C1 segment of cervical spinal cord (tissue), 14 donors: ENCODE data around the gene KHDRBS2.
A peak's percentile ranks its signal among the peaks of the same experiment; 100 is the strongest.

Experiments
- DNase-seq, 14 donors: peaks; one replicate each; lab custom pipeline; 2025; lab: John Stamatoyannopoulos, UW

Gene KHDRBS2

DNA sequence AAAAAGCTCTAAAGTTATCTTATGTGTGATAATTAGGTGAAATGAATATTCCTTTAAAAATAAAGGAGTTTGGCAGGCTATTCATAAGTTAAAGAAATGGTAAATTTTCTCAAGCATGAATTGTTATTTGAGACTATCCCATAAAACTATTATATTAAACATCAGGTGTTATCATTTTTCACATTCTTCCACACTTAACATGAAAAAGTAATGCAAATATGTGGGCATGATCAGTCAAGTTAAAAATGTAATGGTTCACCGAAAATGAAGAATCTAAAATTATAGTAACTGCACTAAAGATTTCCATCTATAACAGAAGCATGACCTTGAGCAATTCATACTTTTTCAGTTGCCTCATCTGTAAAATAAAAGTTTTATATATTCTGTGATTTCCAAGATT lies 110.8 kb downstream of the KHDRBS2 start:
- DNase-seq = no peak

DNA sequence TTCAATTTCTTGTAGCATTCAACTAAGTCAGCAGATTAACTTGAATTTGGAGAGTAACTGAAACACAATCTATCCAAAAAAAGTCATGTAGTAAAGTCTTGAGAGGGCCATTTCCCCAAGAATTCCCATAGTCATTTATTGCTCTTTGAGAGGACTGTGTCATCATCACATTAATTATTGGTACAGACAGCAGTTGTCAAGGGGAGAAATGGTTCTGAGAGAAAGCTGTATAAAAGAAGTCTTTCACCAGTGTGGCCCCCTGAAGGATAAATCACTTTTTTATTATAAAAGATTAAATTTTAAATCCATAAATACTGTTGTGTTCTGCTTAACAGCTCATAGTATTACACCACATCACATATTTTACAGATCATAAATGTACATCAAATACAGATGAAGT lies 111.5 kb downstream of the KHDRBS2 start:
- no peak for DNase-seq

- no peak for DNase-seq
Measured at GRCh38 chr6:62167736-62168135, 118.3 kb downstream of the KHDRBS2 start.

- no peak for DNase-seq
Measured at GRCh38 chr6:62162858-62163257, 123.2 kb downstream of the KHDRBS2 start.

DNA sequence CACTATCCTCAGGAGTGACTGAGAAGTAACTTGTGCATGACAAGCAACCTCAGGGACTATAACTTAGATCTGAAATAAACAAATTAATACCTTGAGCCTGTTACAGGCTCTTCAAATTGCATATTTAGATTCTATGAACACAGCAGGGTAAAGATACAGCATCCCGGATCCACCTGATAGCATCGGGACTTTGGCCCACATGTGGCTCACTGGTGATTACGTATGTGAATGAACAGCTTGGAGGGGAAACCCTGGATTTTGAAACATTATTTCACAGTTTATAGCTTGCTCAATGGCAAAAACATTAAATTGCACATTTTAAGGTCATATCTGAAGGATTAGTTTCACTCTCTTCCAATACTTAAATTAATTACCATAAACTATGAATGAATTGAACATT lies 133.2 kb downstream of the KHDRBS2 start:
- DNase-seq = no peak

GRCh38 chr6:62150048-62150663 lies 135.9 kb downstream of the KHDRBS2 start:
- DNase-seq = peak in 2 of 14 donors; percentile 2 to 9

GRCh38 chr6:62146954-62147853 lies 138.8 kb downstream of the KHDRBS2 start:
- no peak for DNase-seq

DNA sequence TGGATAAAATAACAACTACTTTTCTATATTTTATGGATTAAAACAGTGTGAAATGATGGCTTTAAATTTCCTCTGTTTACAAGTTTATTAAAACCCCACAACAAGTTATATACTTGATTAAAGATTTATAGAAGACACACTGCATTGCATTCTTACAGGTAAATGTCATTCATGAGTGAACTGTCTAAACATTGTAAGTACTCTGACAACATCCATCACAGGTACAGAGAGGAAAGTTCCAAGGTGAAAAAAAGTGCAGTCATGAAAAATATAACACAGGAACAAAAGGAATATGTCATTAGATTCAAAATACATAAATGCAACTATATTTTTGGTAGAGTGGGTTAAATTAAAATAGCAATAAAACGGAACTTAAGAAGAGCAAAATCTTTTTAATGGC lies 156.9 kb downstream of the KHDRBS2 start:
- no peak for DNase-seq

DNA sequence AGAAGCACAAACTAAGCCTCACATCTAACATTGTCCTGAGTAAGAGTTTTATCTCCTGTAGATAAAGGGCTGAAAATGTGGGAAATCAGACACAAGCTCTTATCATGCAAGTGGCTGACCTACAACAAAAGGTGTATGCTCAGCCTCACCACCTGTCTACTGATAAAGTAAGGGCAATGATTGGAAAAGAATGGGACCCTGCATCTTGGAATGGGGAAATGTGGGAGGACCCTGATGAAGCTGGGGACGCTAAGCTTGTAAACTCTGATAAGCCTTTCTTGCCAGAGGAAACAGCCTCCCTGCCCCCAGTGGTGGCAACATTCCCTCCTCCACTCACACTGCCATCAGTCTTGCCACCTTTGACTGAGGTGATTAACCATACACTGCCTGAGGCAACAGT lies 166.6 kb downstream of the KHDRBS2 start:
- no peak for DNase-seq

DNA sequence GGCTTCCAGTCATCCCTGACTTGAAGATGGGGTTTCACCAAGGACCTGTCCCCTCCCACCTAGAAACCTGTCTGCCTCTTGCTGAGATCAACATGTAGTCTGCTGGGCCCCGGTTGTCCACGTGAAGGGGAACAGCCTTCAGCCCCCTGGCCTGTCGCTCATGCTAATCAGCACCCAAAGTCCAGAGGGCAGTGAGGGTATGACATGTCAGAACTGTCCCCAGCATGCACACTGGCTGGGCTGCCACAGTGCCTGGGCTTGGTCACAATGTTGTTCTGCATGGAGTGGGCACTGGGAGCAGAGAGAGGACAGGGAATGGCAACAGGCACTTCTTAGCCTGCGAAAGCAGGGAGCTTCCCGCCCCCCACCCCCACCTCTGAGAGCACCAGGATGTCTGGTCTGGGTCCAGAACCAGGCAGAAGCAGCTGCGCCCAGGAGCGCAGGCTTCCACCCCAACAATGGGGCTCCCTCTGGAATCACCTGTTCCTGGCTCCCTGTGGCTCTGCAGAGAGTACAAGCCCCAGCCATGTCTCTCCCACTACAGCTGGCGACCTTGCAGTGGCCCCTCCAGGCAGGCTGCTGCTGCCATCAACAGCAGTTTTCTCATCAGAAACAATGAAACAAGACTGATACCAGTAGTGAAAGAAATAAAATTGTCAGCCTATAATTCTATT lies 182.7 kb downstream of the KHDRBS2 start:
- DNase-seq = no peak

DNA sequence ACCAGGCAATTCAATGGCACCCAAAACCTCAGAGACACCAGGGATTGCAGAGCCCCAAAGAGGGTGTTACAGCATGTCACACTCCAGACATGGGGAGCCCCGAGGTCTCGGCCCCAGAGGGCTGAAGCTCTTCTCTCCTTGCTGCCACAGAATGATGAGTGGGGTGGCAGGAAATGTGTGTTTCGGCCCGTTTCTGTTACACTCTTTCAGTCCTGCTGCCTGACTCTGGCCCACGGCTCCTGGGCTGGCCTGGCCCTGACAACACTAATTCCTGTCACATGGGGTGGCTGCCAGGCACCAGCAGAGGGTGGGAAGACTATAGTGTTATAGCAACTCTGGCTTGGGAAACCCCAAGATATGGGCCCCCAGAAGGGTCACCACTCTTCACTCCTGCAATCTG lies 183.6 kb downstream of the KHDRBS2 start:
- no peak for DNase-seq

GRCh38 chr6:62090442-62091229 lies 195.4 kb downstream of the KHDRBS2 start:
- DNase-seq = no peak

GRCh38 chr6:62089781-62090180 lies 196.2 kb downstream of the KHDRBS2 start:
- DNase-seq = no peak

GRCh38 chr6:62086047-62086446 lies 200.0 kb downstream of the KHDRBS2 start:
- no peak for DNase-seq

DNA sequence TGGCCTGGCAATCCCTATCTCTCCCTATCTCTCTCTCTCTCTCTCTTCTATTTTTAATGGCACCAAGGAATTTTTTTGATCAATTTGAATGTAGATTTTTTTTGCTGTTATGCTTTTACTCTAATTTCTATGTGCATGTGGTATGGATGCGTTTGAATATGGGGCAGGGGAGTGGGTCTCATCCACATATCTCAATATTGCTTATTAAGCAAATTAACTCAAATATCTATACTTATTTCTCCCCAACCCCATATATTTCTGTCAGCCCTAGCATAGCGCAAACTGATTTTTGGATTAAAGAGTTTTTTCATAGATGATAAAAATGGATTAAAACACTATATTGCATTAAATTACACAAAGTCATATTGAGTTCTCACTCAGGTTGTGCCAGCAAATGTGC lies 210.2 kb downstream of the KHDRBS2 start:
- no peak for DNase-seq

DNA sequence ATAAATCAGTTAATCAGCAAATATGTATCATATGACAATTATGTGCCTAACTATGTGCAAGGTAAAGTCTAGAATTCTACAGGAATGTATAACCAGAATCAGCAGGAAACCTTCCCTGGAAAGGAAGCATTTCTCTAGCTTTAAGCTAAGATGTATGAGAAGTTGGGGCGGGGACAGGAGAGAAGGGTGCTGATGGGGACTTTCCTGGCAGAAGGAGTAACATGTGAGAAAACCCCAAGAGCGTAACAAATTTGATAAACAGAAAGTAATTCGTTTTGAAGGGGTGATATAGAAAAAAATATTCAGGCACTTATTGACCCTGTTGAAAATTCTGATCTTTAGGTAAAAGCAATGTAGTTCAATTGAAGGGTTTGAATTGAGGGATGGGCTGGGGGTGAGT lies 226.1 kb downstream of the KHDRBS2 start:
- no peak for DNase-seq

DNA sequence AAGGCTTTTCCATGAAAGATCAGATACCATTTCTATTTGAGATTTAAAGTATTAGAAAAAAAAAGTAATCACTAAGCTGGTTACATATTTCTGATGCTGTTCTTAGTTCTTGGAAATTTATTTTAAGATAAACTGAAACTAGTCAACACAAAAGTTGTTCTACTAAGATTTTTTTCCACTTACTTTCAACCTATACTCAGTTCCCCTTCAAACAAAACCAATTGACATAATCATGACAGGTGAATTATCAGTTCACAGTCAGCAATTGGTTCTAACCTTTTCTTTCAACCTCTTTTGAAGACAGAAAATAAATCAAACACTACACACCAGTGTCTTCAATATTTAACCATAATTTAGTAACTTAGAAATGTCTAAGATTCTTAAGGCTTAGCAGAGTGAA lies 228.7 kb downstream of the KHDRBS2 start:
- DNase-seq = no peak

DNA sequence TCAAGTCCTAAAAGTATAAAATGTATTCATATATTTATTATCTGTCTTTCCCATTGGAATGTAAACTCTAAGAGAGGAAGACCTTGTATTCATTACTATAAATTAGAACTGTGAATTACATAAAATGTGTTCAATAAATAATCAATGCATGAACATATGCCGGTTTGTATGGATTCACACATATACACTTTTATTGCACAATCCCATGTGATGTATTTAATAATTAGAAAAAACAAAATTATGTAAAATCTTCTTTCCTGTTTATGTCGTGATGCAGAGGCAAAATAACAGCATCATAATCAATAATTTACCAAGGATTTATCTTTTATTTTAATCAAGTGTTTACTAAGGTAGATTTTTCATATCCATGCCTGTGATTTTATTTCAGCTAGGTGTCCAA lies 240.5 kb downstream of the KHDRBS2 start:
- DNase-seq = no peak

GRCh38 chr6:62043084-62043483 lies 242.9 kb downstream of the KHDRBS2 start:
- DNase-seq = no peak

GRCh38 chr6:62042429-62042828 lies 243.6 kb downstream of the KHDRBS2 start:
- no peak for DNase-seq

DNA sequence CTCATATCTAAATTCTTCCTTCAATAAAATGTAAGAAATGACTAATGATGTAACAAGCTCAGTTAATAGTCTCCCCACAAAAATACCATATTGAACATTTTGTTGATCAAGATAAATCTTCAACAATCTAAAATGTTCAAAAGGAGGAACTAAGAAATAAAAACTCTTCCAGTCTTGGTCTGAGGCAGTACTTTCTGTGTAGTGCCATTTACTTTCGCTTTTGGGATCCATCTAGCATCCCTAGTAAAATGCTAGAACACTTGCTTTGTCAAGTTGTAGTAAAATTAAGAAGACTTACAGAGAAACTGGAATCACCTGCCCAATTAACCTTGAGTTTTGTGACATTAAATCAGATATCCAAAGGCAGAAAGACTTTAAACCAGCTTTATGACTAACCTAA lies 246.4 kb downstream of the KHDRBS2 start:
- DNase-seq = no peak

- no peak for DNase-seq
Measured at GRCh38 chr6:62037445-62037844, 248.6 kb downstream of the KHDRBS2 start.
